Breast epithelium (tissue), 4 donors: ENCODE results near the gene B3GNT7. TPM values are rescaled to one million over a fixed set of nuclear protein-coding genes. Genes with fewer than 3 reads are reported as not detected.
"Not testable (repeated sequence)": the region's sequence is repeated elsewhere in the genome, so short reads cannot be mapped to it uniquely, and the experiment has no call there.

Experiments
- DNase-seq, 2 donors: peaks; one replicate each; pipeline ENCODE4 v3.0.0-alpha.2; 2019; ENCODE audit warnings: low spot score in 2 of 2
- H3K27ac ChIP-seq, 2 donors: fragments of 200-600 bp; sonication (generic) in 1 of 2; one replicate each; pipeline ENCODE4 v1.5.1; 2016 to 2019; ENCODE audit warnings: mild to moderate bottlenecking in 1 of 2
- H3K27me3 ChIP-seq, 2 donors: fragments of 200-600 bp; sonication (generic) in 1 of 2; one replicate each; pipeline versions ENCODE4 v1.5.1 to v1.6.0; 2017 to 2019; ENCODE audit warnings: control low read depth in 1 of 2, mild to moderate bottlenecking in 1 of 2
- H3K36me3 ChIP-seq: fragments of 200-600 bp; one replicate; pipeline ENCODE4 v1.5.1; 2019
- H3K4me1 ChIP-seq, 2 donors: fragments of 200-600 bp; sonication (generic); one replicate each; pipeline ENCODE4 v1.5.1; 2016 to 2019; ENCODE audit warnings: control low read depth in 1 of 2
- H3K4me3 ChIP-seq, 3 donors: fragments of 200-600 bp; sonication (generic); 1 replicate in 2 of 3; 2 replicates in 1 of 3; pipeline ENCODE4 v1.5.1; 2016 to 2019; ENCODE audit warnings: mild to moderate bottlenecking in 3 of 3, moderate library complexity in 2 of 3
- H3K9me3 ChIP-seq, 2 donors: fragments of 200-600 bp; sonication (generic) in 1 of 2; one replicate each; pipeline ENCODE4 v1.5.1; 2016 to 2019; ENCODE audit warnings: control low read depth in 1 of 2
- POLR2A ChIP-seq: fragments of 450-650 bp; IDR thresholded peaks from one replicate; pipeline ENCODE4 v1.6.1; 2016; ENCODE audit warnings: antibody characterized with exemption, mild to moderate bottlenecking, moderate library complexity
- POLR2AphosphoS5 ChIP-seq, 3 donors: sonication (generic); formaldehyde crosslinking; IDR thresholded peaks; one replicate each; pipeline ENCODE4 v1.6.1; 2017; ENCODE audit warnings: antibody characterized with exemption in 3 of 3
- intact Hi-C: fragments of 100-400 bp; cut with DNase I; formaldehyde crosslinking; loops from one replicate; pipeline ENCODE4 v1.15.1; 2023; ENCODE audit warnings: low total_unique reads
- total RNA-seq, 3 donors: library from RNA; depleted of rRNA; stranded (reverse); fragments of >200 nt; gene quantifications; one replicate each; pipeline ENCODE4 v1.1.0, GENCODE V29; 2016
- TF ChIP-seq, protein P1 (sequence below), 3 donors: fragments of 450-650 bp; IDR thresholded peaks; one replicate each; pipeline ENCODE4 v1.5.1; 2016 to 2017; ENCODE audit warnings: antibody characterized with exemption in 3 of 3, mild to moderate bottlenecking in 3 of 3, moderate library complexity in 3 of 3

The B3GNT7 gene
- total RNA-seq, 3 donors from 2014 or later, result 1.3 to 5.3 (median 2.3) TPM

DNA sequence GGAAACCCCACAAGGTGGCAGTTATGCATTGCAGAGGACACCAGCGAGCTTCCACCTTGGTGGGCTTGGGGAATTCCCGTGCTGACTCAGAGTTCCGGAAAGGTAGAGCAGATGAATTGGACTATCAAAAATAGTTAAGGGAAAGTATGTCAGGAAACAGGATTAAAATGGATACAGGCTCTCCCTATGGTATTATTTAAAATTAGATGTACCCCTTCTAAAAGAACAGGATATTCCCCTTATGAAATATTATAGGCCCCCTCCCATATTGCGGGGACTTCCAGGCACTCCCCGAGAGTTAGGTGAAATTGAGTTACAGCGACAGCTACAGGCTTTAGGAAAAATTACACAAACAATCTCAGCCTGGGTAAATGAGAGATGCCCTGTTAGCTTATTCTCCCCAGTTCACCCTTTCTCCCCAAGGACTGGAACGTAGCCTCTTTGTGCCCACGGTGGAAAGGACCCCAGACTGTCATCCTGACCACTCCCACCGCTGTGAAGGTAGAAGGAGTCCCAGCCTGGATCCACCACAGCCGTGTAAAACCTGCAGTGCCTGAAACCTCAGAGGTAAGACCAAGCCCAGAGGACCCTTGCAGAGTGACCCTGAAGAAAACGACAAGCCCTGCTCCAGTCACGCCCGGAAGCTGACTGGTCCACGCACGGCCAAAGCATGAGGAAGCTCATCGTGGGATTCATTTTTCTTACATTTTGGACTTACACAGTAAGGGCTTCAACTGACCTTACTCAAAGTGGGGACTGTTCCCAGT is 10.3 kb downstream of the B3GNT7 start:
- not testable (repeated sequence) for H3K4me1 ChIP-seq, H3K9me3 ChIP-seq, H3K27me3 ChIP-seq, H3K36me3 ChIP-seq, H3K27ac ChIP-seq, H3K4me3 ChIP-seq, DNase-seq
- TF ChIP-seq, protein P1, sequence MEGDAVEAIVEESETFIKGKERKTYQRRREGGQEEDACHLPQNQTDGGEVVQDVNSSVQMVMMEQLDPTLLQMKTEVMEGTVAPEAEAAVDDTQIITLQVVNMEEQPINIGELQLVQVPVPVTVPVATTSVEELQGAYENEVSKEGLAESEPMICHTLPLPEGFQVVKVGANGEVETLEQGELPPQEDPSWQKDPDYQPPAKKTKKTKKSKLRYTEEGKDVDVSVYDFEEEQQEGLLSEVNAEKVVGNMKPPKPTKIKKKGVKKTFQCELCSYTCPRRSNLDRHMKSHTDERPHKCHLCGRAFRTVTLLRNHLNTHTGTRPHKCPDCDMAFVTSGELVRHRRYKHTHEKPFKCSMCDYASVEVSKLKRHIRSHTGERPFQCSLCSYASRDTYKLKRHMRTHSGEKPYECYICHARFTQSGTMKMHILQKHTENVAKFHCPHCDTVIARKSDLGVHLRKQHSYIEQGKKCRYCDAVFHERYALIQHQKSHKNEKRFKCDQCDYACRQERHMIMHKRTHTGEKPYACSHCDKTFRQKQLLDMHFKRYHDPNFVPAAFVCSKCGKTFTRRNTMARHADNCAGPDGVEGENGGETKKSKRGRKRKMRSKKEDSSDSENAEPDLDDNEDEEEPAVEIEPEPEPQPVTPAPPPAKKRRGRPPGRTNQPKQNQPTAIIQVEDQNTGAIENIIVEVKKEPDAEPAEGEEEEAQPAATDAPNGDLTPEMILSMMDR (IDR thresholded peaks at IDR 0.05), result peak in 2 of 3 donors; percentile 31 to 64
- intact Hi-C loops, result loop anchor here (10.0 kb wide), 1 partner anchor 111 kb away; no protein-coding TSS in a partner anchor

DNA sequence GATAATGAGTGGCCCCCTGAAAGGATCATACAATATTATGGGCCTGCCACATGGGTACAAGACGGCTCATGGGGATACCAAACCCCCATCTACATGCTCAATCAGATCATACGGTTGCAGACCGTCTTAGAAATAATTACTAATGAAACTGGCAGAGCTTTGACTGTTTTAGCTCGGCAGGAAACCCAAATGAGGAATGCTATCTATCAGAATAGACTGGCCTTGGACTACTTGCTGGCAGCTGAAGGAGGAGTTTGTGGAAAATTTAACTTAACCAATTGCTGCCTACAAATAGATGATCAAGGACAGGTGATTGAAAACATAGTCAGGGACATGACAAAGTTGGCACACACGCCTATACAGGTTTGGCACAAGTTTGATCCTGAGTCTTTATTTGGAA is 12.2 kb downstream of the B3GNT7 start:
- not testable (repeated sequence) for H3K27me3 ChIP-seq, DNase-seq, H3K27ac ChIP-seq, H3K9me3 ChIP-seq, H3K4me3 ChIP-seq, H3K4me1 ChIP-seq, H3K36me3 ChIP-seq
- intact Hi-C loops, result loop anchor here (10.0 kb wide), 1 partner anchor 113 kb away; no protein-coding TSS in a partner anchor

DNA sequence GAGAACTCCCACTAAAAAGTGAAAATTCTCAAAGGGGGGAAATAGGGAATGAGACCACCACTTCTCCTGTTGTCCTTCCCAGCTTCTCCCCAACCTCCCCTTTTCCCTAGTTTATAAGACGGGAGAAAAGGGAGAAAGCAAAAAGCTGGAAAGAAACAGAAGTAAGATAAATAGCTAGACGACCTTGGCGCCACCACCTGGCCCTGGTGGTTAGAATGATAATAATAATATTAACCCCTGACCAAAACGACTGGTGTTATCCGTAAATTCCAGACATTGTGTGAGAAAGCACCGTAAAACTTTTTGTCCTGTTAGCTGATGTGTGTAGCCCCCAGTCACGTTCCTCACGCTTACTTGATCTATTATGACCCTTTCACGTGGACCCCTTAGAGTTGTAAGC is 12.8 kb downstream of the B3GNT7 start:
- DNase-seq, H3K4me3 ChIP-seq, H3K9me3 ChIP-seq, H3K27ac ChIP-seq, H3K4me1 ChIP-seq, H3K36me3 ChIP-seq, H3K27me3 ChIP-seq: not testable (repeated sequence)
- intact Hi-C loops, result loop anchor here (10.0 kb wide), 1 partner anchor 114 kb away; no protein-coding TSS in a partner anchor

DNA sequence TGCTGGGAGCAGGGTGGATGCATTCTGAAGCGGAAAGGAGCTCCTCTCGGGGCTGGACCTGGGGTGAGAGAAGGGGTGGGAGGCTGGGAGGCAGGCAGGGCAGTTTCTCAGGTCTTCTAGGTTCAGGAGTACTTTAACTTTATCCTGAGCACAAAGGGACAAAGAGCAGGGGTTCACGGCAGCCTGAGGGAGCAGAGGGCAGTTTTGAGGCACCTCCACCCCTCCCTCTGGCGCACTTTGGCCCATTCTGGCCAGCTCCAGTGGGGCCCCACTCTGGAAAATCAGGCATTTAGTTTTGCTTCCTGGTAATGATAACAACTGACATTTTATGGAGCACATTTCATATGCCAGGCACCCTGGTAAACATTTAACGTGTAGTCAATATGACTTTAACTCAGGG is 14.3 kb downstream of the B3GNT7 start:
- no peak overlapping the region for H3K4me3 ChIP-seq
- H3K36me3 ChIP-seq, result no peaks in the 10 kb centered on the region
- H3K9me3 ChIP-seq, result no peaks in the 10 kb centered on the region
- DNase-seq, result no peak
- H3K27me3 ChIP-seq, result no peaks in the 10 kb centered on the region
- peaks cover 0 to 4% of the 10 kb centered on the region in 2 donors for H3K4me1 ChIP-seq
- intact Hi-C loops, result loop anchor here (10.0 kb wide), 1 partner anchor 115 kb away; no protein-coding TSS in a partner anchor
- TF ChIP-seq POLR2AphosphoS5 (IDR thresholded peaks at IDR 0.05), result no peak
- TF ChIP-seq POLR2A, result no peak
- TF ChIP-seq, protein P1 (IDR thresholded peaks at IDR 0.05), result no peak
- no peak overlapping the region for H3K27ac ChIP-seq

DNA sequence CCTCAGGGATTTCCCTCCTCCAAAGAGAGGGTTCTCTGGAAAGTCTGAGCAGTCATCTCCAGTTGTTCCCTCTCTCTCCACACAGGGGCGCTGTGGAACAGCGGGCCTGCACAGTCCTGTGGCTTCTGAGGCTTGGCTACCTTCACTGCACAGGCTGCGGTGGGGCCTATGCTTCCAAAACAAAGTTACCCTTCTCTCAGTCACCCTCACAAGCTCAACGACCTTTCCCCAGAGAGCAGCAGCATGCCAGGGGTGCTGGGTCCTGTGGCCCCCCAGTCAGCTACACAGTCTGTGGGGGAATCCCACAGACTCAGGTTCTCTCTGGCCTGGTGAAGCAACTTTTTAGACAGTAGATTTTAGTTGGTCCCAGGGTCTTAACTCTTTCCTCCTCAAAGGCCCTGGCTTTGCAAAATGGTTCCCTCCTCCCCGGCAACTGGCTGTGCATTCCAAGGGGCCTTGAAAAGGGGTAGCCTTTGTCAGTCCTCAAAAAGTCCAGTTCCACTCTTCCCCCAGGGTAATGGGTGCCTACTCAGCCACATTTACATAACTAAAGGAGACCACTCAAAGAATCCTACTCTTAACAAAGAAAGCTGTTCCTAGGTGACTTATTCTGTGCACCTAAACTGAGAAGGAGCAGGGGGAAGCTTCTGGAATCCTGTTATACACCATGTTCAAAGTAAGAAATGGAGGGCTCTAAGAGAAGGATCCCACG is 14.9 kb downstream of the B3GNT7 start:
- no peaks in the 10 kb centered on the region for H3K27me3 ChIP-seq
- H3K9me3 ChIP-seq, result no peaks in the 10 kb centered on the region
- no peak for DNase-seq
- TF ChIP-seq, protein P1 (IDR thresholded peaks at IDR 0.05), result no peak
- TF ChIP-seq POLR2A, result no peak
- TF ChIP-seq POLR2AphosphoS5 (IDR thresholded peaks at IDR 0.05), result no peak
- H3K36me3 ChIP-seq, result no peaks in the 10 kb centered on the region
- H3K4me1 ChIP-seq, result peaks cover 0 to 4% of the 10 kb centered on the region in 2 donors
- no peak overlapping the region for H3K27ac ChIP-seq
- intact Hi-C loops, result no loop called here
- H3K4me3 ChIP-seq, result no peak overlapping the region

DNA sequence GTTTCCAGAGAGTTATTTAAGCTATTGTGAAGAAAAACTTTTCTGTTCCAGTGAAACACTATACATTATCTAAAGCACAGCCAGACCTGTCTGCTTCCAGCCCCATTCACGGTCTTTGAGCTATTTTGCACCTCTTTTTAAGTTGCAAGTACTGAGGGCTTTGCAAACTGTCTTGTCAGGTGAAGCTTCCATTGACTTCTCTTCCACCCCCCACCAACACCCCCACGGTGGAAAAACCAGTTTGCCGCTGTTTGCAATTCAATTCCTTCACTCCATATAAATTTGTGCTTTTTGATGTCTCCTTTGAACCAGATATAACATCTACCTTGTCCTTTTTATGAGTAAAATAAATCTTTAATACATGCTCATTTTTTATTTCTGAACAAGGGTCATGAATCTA is 15.7 kb downstream of the B3GNT7 start:
- H3K27me3 ChIP-seq, result no peaks in the 10 kb centered on the region
- H3K4me1 ChIP-seq, result peaks cover 0 to 4% of the 10 kb centered on the region in 2 donors
- H3K27ac ChIP-seq, result no peak overlapping the region
- no peaks in the 10 kb centered on the region for H3K36me3 ChIP-seq
- DNase-seq, result no peak
- TF ChIP-seq POLR2A, result no peak
- TF ChIP-seq, protein P1 (IDR thresholded peaks at IDR 0.05), result no peak
- TF ChIP-seq POLR2AphosphoS5 (IDR thresholded peaks at IDR 0.05), result no peak
- intact Hi-C loops, result no loop called here
- no peaks in the 10 kb centered on the region for H3K9me3 ChIP-seq
- H3K4me3 ChIP-seq, result no peak overlapping the region
